GM19397 (cell line): ENCODE data around the gene GRPEL2.
"Not testable (repeated sequence)": the region's sequence is repeated elsewhere in the genome, so short reads cannot be mapped to it uniquely, and the experiment has no call there.

Experiments used
- ATAC-seq: cut with Tn5 transposase; IDR thresholded peaks from one replicate; pipeline ENCODE4 v1.9.1; 2021; ENCODE audit warnings: mild to moderate bottlenecking, moderate library complexity; ENCODE audit not compliant: unreplicated experiment

The GRPEL2 gene

DNA sequence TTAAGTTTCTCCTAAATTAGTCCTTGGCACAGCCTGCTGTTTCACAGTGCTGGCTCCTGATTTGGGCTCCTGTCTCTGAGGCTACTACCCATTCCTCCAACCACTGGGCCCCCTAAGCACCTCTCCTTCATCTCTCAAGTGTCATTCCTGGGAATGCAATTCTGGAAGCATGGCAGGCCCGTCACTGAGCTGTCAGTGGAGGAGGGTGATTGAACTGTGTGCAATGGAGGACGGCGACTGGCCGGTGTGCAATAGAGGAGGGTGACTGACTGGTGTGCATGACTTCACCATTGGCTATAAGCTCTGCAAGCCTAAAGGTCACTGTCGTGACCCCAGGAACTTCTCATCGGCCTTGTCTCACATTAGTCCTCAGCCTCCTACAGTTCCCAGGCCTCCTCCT, 46.2 kb downstream of the GRPEL2 start:
- no peak for ATAC-seq

DNA sequence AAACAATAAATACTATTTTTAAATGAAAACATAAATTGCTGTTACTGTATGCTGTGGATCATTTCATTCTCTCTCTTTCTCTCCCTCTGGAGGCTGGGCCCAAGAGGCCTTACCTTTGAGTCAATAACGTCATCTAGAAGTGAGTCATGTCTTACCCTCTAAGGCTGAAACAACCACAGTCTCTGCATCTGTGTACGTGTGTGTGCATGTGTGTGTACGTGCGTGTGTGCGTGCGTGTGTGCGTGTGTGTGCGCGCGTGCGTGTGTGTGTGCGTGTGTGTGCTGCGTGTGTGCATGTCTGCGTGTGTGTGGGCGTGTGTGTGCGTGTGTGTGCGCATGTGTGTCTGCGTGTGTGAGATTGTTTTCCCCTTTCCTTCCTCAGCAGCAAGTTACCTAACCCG, 47.4 kb downstream of the GRPEL2 start:
- no peak for ATAC-seq

DNA sequence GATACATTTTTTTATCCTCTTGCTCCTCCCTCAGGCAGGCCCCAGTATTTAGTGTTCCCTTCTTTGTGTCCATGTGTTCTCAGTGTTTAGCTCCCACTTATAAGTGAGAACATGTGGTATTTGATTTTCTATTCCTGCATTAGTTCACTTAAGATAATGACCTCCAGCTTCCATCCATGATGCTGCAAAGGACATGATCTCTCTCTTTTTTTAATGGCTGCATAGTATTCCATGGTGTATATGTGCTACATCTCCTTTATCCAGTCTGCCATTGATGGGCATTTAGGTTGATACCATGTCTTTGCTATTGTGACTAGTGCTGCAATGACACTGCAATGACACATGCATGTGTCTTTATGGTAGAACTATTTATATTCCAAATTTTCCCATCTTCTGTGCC, 49.7 kb downstream of the GRPEL2 start:
- ATAC-seq, result not testable (repeated sequence)

DNA sequence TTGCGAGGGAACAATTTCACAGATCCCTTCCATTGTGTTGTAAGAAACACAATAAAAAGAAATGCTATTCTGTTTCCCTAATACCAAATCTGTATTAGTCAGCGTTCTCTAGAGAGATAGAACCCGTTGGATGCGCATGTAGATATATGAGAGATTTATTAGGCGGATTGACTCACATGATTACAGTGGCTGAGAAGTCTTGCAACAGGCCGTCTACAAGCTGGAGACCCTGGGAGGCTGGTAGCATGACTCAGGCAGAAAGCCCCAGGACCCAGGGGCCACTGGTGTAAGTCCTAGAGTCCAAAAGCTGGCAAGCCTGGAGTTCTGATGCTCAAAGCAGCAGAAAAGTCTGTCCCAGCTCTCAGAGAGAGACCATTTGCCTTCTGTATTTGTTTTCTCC, 52.2 kb downstream of the GRPEL2 start:
- ATAC-seq, result no peak

DNA sequence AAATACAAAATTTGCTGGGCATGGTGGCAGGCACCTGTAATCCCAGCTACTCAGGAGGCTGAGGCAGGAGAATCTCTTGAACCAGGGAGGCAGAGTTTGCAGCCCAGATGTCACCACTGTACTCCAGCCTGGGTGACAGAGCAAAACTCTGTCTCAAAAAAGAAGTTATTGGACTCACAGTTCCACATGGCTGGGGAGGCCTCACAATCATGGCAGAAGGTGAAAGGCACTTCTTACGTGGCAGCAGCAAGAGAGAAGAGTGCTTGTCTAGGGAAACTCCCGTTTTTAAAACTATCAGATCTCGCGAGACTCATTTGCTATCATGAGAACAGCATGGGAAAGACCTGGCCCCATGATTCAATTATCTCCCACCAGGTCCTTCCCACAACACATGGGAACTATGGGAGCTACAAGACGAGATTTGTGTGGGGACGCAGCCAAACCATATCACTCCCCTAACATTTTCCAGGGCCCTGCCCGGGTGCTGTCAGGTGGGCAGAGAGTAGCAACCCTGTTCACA, 53.5 kb downstream of the GRPEL2 start:
- ATAC-seq, result not testable (repeated sequence)

DNA sequence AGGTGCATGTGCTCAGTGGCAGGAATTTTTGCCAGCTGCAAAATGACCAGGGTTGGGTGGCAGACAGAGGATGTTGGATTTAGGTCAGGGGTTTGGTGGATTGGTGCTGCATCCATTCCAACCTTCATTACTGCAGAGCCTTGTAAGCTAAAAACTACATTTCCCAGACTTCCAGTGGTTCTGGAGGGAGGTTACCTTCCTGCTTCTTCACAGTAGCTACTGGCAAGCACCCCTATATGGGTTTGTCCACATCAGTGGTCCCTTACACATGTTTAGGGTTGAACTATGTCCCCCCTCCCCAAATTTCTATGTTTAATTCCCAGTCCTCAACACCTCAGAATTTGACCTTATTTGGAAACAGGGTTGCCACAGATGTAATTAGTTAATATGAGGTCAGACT, 54.5 kb downstream of the GRPEL2 start:
- no peak for ATAC-seq

DNA sequence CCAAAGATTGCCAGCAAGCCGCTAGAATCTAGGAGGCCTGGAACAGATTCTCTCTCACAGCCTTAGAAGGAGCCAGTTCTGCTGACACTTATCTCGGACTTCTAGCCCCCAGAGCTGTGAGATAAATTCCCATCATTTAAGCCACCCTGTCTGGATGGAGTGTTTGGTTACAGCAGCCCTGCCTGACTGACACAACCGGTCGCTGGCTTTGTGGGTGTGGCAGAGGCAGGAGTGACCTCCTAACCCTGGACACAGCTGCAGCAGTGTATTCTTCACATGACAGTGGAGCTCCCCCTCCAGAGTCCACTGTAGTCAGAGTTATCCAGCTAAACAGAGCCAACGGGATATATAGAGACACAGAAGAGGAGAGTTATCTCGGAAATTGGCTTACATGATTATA, 55.0 kb downstream of the GRPEL2 start:
- no peak for ATAC-seq

DNA sequence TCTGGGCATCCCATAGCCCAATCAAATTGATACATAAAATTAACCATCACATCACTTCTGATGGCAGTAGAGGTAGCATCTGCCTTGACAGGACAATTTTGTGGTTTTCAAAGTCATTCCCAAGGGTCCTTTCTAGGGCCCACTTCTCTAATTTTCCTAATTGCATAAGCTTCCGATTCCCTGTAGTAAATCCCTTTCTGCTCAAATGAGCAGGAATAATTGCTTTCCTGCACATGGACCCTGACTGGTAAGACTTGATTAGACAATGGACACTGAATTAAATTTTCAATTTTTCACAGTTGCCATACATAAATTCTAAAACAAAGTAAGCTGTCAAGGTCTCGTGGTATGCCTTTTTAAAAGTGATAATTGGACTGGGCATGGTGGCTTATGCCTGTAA, 55.8 kb downstream of the GRPEL2 start:
- no peak for ATAC-seq

DNA sequence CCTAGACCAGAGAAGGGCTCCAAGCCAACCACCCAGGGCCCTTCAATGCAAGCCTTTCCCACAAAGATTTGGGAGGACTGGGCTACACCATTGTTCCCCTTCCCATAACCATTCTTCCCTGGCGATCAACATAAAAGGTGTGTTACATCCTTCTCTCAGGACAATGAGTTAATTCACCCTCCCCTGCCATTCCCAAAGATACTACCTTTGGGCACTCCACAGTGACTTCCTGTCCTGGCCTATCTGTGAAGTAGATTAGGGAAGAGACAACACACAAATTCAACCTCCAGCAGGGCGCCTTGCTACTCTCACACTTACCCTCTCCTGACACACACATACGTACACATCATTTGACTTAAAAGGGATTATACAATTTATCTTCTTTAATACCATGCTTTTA, 57.0 kb downstream of the GRPEL2 start:
- ATAC-seq, result no peak
